Measurements from ENCODE around the gene HJURP. TPM values are rescaled to one million over a fixed set of nuclear protein-coding genes. Genes with fewer than 3 reads are reported as not detected.

The HJURP gene
- total RNA-seq, 1 donor from 2014 or later: 42.1 TPM

DNA sequence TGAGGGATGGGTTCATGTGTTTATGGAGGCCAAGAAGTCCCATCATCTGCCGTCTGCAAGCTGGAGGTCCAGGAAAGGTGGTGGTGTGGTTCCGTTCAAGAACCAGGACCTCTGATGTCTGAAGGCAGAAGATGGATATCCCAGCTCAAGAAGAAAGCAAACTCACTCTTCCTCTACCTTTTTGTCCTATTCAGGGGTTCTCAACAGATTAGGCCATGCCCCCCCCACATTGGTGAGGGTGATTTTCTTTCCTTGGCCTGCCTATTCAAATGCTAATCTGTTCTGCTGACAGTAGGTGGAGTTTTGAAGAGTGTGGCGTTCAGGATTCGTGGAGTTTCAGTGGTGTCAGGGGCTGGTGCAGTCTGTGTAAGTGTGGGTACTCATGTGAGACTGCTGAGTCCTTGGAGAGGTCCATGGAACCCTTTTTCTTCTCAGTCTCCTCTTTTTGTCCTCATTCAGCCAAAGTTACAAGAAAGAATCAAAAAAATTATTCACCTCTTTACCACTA is 8.0 kb upstream of the HJURP start:
- Mint-ChIP-seq H3K27ac (no peak overlapping the region), H3K9me3 (no peaks in the 10 kb centered on the region), H3K4me1 (ENCODE audit: unreplicated experiment) (no peaks in the 10 kb centered on the region), H3K4me3 (no peak overlapping the region), H3K27me3 (no peaks in the 10 kb centered on the region), H3K36me3 (peaks cover 19% of the 10 kb centered on the region)
- DNase-seq (ENCODE audit: extremely low spot score, unreplicated experiment): no peak
- no peak for TF ChIP-seq CTCF (conservative IDR thresholded peaks at IDR 0.05)

DNA sequence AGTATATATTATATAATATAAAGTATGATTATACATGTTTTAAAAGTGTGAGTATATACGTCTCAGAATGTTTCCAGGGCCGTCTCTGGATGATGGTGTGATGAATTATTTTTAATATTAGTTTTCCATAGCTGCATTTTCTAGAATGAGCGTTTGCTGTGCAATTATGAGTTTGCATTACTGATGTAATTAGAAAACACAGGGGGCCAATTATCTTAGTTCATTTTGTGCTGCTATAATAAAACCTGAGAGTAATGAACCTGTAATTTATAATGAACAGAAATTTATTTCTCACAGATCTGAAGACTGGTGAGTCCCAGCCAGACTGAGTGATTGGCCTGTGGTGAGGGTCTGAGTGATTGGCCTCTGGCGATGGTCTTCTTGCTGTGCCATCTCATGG is 4.0 kb upstream of the HJURP start:
- no peaks in the 10 kb centered on the region for H3K27me3 Mint-ChIP-seq
- H3K36me3 Mint-ChIP-seq: peaks cover 4% of the 10 kb centered on the region
- H3K4me1 Mint-ChIP-seq (ENCODE audit: unreplicated experiment): peaks cover 10% of the 10 kb centered on the region
- no peak for DNase-seq (ENCODE audit: extremely low spot score, unreplicated experiment)
- no peak overlapping the region for H3K4me3 Mint-ChIP-seq
- no peak overlapping the region for H3K27ac Mint-ChIP-seq
- TF ChIP-seq CTCF (conservative IDR thresholded peaks at IDR 0.05): no peak
- H3K9me3 Mint-ChIP-seq: no peaks in the 10 kb centered on the region

DNA sequence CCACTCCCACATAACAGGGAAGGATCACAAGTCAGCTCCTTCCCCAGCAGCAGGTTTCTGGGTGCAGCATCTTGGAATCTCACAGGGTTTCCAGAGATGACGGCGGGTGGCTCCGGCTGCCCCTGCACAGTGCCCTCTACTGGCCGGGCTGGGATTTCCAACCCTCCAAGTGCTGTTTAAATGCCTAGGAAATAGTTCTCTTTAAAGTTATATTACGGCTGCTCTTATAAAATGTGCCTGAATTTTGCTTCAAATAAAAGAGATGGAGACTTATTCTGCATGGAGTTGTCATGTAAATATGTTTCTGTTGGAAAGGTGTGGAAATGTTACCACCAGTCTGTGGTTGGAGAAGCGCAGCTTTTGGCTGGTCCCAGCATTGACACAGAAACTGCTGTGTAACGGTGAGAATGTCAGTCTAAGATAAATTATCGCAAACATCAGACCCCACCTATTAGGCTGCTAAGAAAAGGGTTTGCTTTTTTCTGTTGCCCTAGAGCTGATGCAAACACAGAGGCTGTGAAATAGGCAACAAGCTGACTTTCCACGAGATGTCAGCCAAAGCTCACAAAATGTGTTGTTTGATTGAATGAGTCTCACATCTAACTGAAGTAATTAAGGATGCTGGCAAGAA is 3.3 kb upstream of the HJURP start:
- H3K4me3 Mint-ChIP-seq: peak overlapping the region; percentile 39
- peak overlapping the region; percentile 40 for H3K27ac Mint-ChIP-seq
- H3K9me3 Mint-ChIP-seq: no peaks in the 10 kb centered on the region
- no peaks in the 10 kb centered on the region for H3K27me3 Mint-ChIP-seq
- no peak for DNase-seq (ENCODE audit: extremely low spot score, unreplicated experiment)
- peaks cover 6% of the 10 kb centered on the region for H3K36me3 Mint-ChIP-seq
- peaks cover 17% of the 10 kb centered on the region for H3K4me1 Mint-ChIP-seq (ENCODE audit: unreplicated experiment)
- peak; percentile 76 for TF ChIP-seq CTCF (conservative IDR thresholded peaks at IDR 0.05)

GRCh38 chr2:233856184-233856583 is 1.8 kb upstream of the HJURP start:
- TF ChIP-seq CTCF (conservative IDR thresholded peaks at IDR 0.05): no peak
- Mint-ChIP-seq H3K27ac (no peak overlapping the region), H3K27me3 (no peaks in the 10 kb centered on the region), H3K36me3 (peaks cover 10% of the 10 kb centered on the region), H3K4me3 (peak overlapping the region; percentile 67), H3K4me1 (ENCODE audit: unreplicated experiment) (peaks cover 22% of the 10 kb centered on the region), H3K9me3 (no peaks in the 10 kb centered on the region)
- DNase-seq (ENCODE audit: extremely low spot score, unreplicated experiment): no peak

GRCh38 chr2:233855345-233855744 is 1.0 kb upstream of the HJURP start:
- no peak overlapping the region for H3K27ac Mint-ChIP-seq
- H3K4me3 Mint-ChIP-seq: peak overlapping the region; percentile 99
- no peak for DNase-seq (ENCODE audit: extremely low spot score, unreplicated experiment)

More at GRCh38 chr2:233855345-233855744, 1.0 kb upstream of the HJURP start:
- Mint-ChIP-seq H3K27me3 (no peaks in the 10 kb centered on the region), H3K9me3 (no peaks in the 10 kb centered on the region), H3K4me1 (ENCODE audit: unreplicated experiment) (peaks cover 22% of the 10 kb centered on the region), H3K36me3 (peaks cover 10% of the 10 kb centered on the region)
- no peak for TF ChIP-seq CTCF (conservative IDR thresholded peaks at IDR 0.05)

Data from type B pancreatic cell (in vitro differentiated cells).